HG03060 (cell line): Measurements from ENCODE around the gene MLLT1.

Source experiments
- ATAC-seq: cut with Tn5 transposase; IDR thresholded peaks from one replicate; pipeline ENCODE4 v1.9.1; 2021; ENCODE audit warnings: low read depth, moderate number of reproducible peaks; ENCODE audit not compliant: unreplicated experiment

MLLT1 gene

GRCh38 chr19:6223461-6224307 is 56.1 kb downstream of the MLLT1 start:
- ATAC-seq: no peak

DNA sequence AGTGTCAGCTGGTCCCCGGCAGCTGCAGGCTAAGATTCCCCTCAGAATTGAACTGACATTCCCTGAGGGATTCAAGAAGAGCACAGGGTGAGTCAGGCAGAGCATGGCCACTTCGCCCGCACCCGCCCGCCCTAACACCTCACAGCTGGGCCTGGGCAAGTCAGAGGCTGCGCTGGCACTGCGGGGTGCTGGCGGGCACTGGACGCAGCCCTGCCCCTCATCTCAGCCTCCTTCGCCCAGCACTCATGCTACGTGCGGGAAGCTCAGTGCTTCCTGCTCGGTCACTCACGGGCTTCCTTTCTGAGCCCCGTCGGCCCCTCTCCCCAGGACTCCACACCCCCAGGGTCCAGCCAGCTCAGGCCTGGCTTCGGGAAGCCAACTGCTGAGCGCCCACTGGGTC is 56.9 kb downstream of the MLLT1 start:
- ATAC-seq: no peak

- no peak for ATAC-seq
Observed at GRCh38 chr19:6221878-6222746, 57.7 kb downstream of the MLLT1 start.

GRCh38 chr19:6221220-6221877 is 58.4 kb downstream of the MLLT1 start:
- no peak for ATAC-seq

- ATAC-seq: no peak
Observed at GRCh38 chr19:6220385-6221191, 59.2 kb downstream of the MLLT1 start.

DNA sequence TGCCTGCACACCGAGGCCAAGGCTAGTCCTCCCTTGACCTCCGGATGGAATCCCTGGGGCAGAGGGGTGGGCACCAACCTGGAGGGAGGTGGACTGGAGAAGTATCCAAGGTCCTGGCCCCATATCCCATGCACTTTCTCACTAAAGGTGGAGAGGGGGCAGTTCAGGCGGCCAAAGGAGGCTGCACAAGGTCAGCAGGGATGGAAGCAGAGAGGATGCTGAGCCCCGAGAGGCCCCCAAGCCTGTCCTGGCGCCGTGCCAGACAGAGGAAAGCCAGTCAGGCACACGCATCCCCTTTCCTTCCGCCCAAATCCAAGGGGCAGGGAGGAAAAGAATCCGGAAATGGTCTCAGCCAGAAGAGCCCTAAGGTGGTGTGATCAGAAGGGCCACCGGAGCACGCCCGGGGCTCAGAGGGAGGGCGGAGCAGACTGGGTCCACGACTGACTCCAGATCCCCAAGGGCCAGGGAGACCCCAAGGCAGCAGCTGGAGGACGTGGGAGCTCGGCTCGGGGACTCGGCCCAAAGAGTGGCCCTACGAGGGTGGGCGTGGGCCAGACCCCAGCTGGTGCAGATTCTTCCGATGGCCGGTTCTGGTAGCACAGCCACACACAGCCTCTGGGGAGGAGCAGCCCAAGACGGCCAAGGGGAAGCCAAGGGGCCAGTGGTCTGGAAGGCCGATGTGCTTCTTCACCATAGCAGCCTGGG is 60.0 kb downstream of the MLLT1 start:
- ATAC-seq: no peak

GRCh38 chr19:6219147-6219525 is 60.6 kb downstream of the MLLT1 start:
- ATAC-seq: no peak

DNA sequence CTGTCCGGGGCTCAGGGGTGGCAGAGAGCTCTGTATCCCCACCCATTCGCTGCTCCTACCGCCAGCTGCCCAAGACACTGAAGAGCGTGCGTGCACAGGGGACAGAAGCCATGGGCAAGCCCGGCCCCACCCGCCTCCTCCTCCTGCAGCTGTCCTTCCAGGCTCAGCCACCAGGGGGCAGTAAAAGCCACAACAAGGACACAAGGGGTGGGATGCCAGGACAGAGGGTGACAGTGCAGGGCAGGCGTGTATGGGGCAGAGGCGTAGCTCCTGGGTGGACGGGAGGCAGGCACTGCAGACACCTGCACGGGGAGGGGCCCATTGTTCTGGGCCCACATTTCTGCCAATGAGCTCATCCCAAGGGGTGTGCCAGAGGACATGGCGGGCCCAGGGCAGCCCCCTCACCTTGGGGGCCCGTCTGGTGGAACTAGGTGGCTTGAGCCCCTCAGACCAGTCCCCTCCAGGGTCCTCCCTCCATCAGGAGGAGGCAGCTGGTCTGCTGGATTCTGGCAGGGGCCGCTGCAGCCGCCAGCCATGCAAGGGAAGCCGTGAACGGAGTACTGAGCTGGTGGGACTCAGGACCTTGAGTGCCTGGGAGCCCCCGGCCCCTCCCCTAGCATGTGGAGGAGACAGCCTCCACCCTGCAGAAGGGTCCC is 61.2 kb downstream of the MLLT1 start:
- no peak for ATAC-seq

GRCh38 chr19:6217752-6218334 is 61.9 kb downstream of the MLLT1 start:
- ATAC-seq: no peak

- no peak for ATAC-seq
Observed at GRCh38 chr19:6216996-6217751, 62.6 kb downstream of the MLLT1 start.

DNA sequence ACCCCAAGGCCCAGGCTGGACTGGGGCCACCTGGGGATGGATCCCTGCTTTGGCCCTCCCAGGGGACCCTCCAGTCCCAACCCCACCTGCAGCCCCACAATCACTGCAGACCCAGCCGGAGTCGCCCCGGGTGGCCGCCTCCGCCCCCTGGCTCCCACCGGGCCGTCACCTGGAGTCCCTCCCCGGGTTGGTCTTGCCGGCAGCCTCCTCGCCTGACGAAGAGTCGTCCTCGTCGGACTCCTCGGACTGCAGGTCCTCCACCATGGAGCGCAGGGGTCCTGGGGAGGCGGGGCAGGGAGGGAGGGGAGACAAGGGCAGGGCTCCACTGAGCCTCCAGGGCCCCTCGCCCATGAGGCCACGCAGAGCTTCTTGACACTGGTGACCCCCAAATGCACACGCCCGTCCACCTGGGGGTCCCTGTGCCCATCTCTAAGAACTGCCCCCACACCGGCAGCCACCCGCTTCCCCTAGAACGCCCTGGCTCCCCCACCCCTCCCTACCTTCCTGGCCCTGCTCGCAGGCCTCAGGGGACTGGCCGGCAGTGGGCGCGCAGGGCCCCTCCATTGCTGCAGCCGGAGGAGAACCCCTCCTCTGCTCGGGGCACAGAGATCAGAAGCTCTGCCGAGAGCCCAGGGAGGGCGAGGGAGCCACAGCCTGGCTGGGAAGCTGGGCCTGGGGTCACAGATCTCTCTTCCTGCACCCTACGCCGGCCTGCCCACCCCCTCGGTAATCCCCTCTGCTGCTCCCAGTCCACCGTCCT is 63.4 kb downstream of the MLLT1 start:
- no peak for ATAC-seq

- ATAC-seq: no peak
Observed at GRCh38 chr19:6215701-6216235, 64.0 kb downstream of the MLLT1 start.

DNA sequence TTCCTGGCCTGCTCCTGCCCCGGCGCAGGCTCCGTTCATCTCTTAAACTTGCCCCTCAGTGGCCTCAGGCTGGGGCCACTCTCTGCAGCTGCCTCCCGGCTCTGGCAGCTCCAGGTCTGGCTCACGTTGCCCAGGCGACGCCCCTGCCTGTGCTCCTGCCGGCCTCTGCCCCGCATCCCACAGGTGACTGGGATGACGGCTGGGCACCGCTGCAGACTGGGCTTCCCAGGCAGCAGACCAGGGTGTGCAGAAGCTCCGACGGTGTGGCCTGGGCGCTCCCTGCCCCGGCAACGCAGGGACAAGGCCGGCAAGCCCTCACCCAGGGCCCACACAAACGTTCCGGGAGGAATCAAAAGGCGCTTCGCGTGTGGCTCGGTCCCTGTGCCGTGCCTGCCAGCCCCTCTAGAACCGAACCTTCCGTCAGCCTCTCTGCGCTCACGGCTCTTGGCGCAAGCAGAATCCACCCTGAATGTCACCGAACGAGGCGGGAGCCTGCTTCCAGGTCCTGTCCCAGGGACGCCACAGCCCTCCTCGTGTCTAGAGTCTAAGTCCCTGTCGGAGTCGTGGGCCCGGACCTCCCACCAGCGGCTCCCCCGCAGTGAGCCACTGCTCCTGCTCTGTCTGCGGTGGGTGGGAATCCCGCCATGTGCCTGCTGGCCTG is 64.8 kb downstream of the MLLT1 start:
- no peak for ATAC-seq

DNA sequence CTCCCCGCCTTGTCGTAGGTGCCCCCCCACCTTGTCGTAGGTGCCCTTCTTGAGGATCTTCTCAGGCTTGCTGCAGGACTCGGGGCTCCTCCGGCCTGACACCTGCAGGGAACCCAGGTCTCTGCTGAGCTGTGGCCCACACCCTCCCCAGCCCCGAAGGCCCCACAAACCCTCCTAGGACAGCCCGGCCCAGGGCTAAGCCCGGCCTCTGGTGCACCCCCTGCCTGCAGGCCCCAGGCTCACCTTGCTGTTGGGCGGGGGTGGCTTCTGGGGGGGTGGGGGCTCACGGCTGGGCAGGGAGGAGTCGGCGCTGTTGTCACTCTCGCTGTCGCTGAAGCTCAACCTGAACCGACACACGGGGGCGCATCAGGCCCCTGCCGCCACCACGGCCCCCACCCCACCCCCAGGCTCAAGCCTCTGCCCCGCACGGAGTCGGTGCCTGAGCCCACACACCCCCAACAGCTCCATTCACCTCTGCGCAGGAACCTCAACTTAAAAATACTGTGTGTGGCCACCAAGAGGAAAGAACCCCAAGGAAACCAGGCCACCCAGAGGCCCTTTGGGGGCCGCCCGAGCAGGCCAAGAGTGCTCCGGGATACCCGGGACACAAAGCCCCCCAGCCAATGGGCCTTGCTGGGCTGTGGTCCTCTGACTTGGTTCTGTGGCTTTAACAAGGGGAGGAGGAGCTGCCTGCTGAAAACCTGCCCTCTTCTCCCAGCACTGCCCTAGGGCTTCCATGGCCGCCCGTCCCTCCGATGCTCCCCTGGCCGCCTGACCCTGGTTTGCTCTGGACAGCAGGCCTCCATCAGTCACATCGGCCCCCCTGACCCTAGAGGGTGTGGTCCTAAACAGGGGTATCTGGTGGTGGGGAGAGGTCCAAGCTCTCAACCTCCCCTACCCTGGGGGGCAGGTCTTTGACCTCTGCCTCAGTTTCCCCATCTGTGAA is 65.8 kb downstream of the MLLT1 start:
- no peak for ATAC-seq

GRCh38 chr19:6213266-6213595 is 66.5 kb downstream of the MLLT1 start:
- no peak for ATAC-seq
